GM19328 (cell line): ENCODE measurements around the gene MPV17L.
"Not testable (repeated sequence)": the region's sequence is repeated elsewhere in the genome, so short reads cannot be mapped to it uniquely, and the experiment has no call there.

Source experiments
- ATAC-seq: cut with Tn5 transposase; IDR thresholded peaks from one replicate; pipeline ENCODE4 v1.9.1; 2021; ENCODE audit warnings: mild to moderate bottlenecking, moderate library complexity; ENCODE audit not compliant: unreplicated experiment

MPV17L gene

DNA sequence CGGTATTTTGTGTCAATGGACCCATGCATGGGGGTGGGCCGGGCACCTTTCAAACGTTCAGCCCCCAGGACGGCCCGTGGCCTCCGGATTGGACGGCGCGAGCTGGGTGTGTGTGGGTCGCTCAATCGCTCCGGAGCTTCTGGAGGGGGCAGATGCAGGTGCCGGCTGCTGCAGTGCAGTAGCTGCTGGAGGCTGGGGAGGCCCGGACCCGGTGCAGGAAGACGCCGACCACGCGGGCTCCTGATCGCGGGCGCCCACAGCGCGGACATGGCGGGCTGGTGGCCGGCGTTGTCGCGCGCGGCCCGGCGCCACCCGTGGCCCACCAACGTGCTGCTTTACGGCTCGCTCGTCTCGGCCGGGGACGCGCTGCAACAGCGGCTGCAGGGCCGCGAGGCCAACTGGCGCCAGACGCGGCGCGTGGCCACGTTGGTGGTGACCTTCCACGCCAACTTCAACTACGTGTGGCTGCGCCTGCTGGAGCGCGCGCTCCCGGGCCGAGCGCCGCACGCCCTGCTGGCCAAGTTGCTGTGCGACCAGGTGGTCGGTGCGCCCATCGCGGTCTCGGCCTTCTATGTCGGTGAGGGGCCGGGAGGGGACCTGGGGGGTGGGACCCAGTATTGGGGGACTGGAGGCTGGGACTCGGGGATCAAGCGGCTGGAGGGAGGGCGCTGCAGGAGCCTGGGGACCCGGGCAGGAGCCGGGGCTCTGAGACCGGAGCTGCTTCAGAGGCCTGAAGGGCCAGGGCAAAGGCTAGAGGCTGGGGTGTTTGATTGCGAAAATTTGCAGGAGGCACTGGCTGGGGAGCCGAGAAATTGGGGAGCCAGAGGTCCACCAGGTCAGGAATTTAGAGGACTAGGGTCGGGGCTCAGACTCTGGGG is at the start of gene MPV17L:
Gene MPV17L (plus strand): TSS at position 124 of the 878 bp plus-strand sequence. CDS start 144 bp downstream, at position 268.
- ATAC-seq = not testable (repeated sequence)

GRCh38 chr16:15348721-15349120 is 46.8 kb upstream of the MPV17L start:
- not testable (repeated sequence) for ATAC-seq

DNA sequence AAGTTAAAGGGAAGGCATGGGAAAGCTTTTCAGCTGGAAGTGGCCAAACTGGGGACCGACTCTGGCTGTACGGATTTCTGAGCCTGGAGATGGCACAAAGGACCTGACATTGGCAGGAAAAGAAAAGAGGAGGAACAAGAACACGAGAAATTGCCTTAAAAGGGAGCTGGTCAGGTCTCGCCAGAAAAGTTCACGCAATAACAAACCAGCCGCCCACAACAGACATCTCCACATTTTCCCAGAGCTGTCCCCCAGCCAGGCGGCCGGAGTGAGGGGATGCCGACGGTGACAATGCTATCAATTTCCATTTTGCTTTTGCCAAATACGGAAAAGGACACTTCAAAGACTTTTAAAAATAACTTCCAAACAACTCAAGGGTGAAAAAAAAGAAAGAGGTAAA is 44.3 kb upstream of the MPV17L start:
- ATAC-seq = not testable (repeated sequence)

- not testable (repeated sequence) for ATAC-seq
These were observed 43.8 kb upstream of the MPV17L start for GRCh38 chr16:15351745-15352144.

DNA sequence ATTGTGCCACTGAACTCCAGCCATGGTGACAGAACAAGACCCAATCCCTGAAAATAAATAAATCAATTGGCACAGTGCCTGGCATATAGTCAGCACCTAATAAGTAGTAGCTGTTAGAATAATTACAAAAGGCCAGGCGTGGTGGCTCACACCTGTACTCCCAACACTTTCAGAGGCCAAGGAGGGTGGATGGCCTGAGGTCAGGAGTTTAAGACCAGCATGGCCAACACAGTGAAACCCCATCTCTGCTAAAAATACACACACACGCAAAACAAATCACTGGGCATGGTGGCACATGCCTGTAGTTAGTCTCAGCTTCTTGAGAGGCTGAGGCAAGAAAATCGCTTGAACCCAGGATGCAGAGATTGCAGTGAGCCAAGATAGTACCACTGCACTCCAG is 42.7 kb upstream of the MPV17L start:
- ATAC-seq = not testable (repeated sequence)

GRCh38 chr16:15354846-15355245 is 40.7 kb upstream of the MPV17L start:
- ATAC-seq = not testable (repeated sequence)

DNA sequence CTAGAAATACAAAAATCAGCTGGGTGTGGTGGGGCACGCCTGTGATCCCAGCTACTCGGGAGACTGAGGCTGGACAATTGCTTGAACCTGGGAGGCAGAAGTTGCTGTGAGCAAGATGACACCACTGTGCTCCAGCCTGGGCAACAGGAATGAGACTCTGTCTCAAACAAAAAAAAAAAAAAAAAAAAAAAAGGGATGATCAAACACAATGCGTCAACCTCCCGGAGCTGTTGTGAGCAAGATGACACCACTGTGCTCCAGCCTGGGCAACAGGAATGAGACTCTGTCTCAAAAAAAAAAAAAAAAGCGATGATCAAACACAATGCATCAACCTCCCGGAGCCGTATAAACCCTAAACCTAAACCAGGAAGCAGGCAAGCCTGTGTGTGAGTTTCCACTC is 38.1 kb upstream of the MPV17L start:
- not testable (repeated sequence) for ATAC-seq

GRCh38 chr16:15378194-15378593 is 17.4 kb upstream of the MPV17L start, which contains the start of gene NPIPA5:
Gene NPIPA5, minus strand, starts transcription at chr16:15378294. Its CDS starts 0 bp downstream, at chr16:15378294.
- not testable (repeated sequence) for ATAC-seq

GRCh38 chr16:15382810-15383209 is 12.7 kb upstream of the MPV17L start:
- ATAC-seq = not testable (repeated sequence)

GRCh38 chr16:15388060-15388459 is 7.5 kb upstream of the MPV17L start:
- ATAC-seq = not testable (repeated sequence)

- not testable (repeated sequence) for ATAC-seq
These were observed 5.6 kb upstream of the MPV17L start for GRCh38 chr16:15389916-15390315.

DNA sequence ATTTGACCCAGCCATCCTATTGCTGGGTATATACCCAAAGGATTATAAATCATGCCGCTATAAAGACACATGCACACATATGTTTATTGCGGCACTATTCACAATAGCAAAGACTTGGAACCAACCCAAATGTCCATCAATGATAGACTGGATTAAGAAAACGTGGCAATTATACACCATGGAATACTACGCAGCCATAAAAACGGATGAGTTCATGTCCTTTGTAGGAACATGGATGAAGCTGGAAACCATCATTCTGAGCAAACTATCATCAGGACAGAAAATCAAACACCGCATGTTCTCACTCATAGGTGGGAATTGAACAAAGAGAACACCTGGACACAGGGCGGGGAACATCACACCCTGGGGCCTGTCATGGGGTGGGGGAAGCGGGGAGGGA is 2.5 kb upstream of the MPV17L start:
- ATAC-seq = not testable (repeated sequence)

DNA sequence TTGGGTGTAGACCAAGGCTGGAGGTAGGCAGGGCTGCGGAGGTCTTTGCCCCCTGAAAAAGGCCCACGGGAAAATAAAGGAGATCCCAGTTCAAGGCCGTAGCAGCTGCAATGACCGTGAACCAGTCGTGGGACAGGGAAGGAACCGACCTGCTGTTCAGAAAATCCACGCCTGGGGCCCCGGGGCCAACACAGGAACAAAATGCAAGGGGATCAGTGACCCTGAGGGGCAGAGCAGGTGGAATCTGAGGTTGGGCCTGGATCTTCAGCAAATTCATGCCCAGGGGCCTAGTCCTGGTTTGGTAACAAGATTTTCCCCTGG is 915 bp downstream of the MPV17L start:
- ATAC-seq = not testable (repeated sequence)

DNA sequence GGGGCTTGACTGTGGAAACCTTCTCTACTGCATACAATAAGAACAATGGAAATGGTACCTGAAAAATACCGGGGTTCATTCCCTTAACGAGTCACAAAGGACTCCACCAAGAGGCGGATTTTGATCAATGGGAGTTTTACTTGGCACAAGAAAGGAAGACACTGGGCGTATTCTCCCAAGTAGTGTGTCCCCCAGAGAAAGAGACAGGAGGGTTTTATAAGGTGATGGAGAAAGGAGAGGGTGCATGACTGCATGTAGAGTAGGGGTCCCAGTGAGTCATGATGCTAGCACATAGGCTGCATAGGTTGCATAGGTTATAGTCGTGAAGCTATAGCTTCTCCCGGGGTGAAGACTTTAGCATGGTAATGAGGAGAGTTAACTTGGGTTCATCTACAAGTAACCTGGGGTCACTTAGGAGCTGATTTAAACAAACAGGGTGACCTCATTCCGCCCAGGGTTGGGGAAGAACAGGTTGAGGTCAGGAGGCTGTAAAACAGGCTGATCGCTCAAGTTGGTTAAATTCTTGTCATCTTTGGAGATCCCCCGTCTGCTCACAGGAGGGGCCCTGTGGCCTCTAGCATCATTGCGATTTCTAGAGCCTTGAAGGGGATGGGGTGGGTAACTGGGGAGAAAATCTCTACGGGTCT is 1.5 kb downstream of the MPV17L start:
- ATAC-seq = no peak

GRCh38 chr16:15398618-15399316 is 3.2 kb downstream of the MPV17L start:
- ATAC-seq = no peak

- ATAC-seq = no peak
These were observed 3.8 kb downstream of the MPV17L start for GRCh38 chr16:15399317-15399716.

- ATAC-seq = not testable (repeated sequence)
These were observed 4.8 kb downstream of the MPV17L start for GRCh38 chr16:15400314-15400713.

- no peak for ATAC-seq
These were observed 6.4 kb downstream of the MPV17L start for GRCh38 chr16:15401972-15402371.

DNA sequence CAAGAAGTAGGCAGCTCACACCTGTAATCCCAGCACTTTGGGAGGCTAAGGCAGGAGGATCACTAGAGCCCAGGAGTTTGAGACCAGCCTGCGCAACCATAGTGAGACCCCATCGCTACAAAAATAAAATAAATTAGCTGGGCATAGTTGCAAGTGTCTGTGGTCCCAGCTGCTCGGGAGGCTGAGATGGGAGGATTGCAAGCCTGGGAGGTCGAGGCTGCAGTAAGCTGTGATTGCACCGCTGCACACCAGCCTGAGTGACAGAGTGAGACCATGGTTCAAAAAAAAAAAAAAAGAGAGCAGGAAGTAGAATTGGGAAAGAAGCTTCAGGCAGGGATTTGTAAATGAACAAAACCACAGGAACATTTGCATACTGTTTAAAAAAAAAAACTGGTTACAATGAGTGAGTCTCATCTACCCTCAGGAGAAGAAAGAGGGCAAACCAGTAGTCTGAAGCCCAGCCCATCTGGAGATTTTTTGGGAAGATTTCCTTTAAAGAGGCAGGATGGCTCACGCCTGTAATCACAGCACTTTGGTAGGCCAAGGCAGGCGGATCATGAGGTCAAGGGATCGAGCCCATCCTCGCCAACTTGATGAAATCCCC is 7.9 kb downstream of the MPV17L start:
- ATAC-seq = no peak

- ATAC-seq = not testable (repeated sequence)
These were observed 8.5 kb downstream of the MPV17L start for GRCh38 chr16:15404091-15404490.

- ATAC-seq = no peak
These were observed 9.2 kb downstream of the MPV17L start for GRCh38 chr16:15404792-15405191.
